IPS-11a (cell line): ENCODE data around the gene ARHGAP44.
A peak's percentile ranks its signal among the peaks of the same experiment; 100 is the strongest.

Source experiments
- H3K4me3 ChIP-seq: one replicate; pipeline ENCODE4 v1.5.1; 2013; ENCODE audit warnings: low read depth, low read length, control low read depth

The ARHGAP44 gene, protein sequence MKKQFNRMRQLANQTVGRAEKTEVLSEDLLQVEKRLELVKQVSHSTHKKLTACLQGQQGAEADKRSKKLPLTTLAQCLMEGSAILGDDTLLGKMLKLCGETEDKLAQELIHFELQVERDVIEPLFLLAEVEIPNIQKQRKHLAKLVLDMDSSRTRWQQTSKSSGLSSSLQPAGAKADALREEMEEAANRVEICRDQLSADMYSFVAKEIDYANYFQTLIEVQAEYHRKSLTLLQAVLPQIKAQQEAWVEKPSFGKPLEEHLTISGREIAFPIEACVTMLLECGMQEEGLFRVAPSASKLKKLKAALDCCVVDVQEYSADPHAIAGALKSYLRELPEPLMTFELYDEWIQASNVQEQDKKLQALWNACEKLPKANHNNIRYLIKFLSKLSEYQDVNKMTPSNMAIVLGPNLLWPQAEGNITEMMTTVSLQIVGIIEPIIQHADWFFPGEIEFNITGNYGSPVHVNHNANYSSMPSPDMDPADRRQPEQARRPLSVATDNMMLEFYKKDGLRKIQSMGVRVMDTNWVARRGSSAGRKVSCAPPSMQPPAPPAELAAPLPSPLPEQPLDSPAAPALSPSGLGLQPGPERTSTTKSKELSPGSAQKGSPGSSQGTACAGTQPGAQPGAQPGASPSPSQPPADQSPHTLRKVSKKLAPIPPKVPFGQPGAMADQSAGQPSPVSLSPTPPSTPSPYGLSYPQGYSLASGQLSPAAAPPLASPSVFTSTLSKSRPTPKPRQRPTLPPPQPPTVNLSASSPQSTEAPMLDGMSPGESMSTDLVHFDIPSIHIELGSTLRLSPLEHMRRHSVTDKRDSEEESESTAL

DNA sequence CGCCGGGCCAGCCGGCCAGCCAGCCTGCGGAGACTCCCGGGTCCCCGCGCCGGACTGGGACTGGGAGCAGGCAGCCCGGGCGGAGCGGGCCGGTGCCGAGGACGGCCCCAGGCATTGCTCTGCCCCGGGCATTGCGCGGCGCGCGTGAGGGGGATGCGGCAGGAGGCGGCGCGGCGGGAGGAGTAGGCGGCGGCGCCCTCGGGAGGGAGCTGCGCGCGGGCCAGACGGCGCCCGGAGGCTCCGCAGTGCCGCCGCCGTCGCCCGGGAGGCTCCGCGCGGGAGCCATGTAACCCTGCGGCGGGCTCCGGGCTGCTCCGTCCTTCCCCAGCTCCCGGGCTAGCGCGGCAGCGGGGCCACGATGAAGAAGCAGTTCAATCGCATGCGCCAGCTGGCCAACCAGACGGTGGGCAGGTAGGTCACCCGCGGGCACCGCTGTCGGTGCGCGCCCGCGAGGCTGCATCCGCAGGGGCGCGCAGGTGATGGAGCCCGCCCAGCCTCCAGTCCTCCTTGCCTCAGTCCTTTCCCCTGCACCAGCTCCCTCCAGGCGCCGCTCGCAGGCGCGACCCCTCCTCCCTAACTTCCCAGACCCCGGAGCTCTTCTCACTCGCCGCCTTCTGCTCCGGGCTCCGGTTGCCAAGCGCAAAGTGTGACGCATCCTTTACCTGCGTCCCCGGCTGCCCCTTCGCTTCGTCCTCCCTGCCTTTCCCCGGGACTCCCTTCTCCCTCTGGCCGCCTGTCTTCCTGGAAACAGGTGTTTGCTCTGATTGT is at the start of gene ARHGAP44:
ARHGAP44 (plus strand) TSS at position 18 of the 768 bp plus-strand sequence; CDS start at position 359, 341 bp downstream.
- H3K4me3 ChIP-seq: peak within 1 kb of the TSS; percentile 90

DNA sequence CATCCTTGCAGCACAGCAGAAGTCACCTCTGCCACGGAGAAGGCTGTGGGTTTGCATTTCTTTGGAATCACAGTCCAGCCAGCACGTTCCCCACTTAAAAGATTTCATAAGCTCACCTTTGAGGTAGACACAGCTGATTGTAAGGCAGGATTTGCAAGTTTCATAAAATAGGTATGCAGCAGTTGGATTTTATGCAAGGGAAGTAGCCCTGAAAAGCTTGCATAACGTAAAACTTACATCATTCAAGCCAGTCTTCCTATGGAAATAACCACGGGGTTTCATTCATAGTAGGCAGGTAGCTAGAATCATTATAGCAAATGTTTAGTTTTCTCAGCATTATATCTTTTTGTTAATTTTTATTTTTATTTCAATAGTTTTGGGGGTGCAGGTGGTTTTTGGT is 49.8 kb upstream of the ARHGAP44 start:
- H3K4me3 ChIP-seq: no peak overlapping the region

DNA sequence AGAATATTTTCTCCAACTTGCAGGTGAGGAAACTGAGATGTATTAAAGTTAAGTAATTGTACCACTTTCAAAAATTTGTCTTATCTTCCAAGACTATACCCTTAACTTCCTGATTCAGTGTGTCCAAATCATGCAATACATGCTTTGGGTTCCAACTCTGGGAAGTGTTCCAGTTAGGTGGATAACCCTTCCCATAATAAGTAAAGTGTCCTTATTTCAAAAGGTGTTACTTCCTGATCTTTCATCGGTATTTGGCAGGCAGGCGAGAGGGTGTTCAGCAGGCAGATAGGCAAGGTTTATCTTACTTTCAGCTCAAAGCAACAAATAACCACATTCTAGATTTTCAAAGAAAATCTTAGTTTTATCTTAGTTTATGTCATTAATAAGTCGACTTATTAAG is 46.3 kb upstream of the ARHGAP44 start:
- H3K4me3 ChIP-seq: no peak overlapping the region

DNA sequence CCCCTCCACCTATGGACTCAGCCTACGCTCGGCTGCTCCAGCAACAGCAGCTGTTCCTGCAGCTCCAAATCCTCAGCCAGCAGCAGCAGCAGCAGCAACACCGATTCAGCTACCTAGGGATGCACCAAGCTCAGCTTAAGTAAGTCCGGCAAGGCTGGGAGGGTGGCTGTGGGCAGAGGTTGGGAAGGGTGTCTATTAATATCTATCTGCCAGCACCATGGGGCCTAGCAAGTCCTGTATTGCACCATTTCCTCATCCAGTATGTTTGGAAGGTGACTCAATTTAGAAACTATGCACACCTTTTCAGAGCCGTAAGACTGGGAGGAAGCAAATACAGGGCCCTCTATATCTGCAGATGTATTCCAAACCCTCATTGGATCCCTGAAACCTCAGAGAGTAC is 45.0 kb upstream of the ARHGAP44 start:
- no peak overlapping the region for H3K4me3 ChIP-seq

DNA sequence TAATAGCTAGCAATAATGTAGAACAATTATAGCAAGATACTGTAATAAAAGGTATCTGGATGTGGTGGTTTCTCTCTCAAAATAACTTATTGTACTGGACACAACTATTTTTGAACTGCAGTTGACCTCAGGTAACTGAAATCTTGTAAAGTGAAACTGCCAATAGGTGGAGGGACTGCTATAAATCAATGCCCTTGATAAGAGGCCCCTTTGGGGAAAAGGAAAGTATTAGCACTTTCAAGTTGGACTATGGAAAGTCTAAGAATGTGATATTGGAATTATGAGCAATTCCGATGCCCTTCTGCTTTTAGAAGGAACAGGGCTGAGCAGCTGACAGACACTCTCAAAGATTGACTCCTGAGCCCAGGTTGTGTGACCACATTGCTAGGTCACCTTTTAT is 44.5 kb upstream of the ARHGAP44 start:
- no peak overlapping the region for H3K4me3 ChIP-seq

DNA sequence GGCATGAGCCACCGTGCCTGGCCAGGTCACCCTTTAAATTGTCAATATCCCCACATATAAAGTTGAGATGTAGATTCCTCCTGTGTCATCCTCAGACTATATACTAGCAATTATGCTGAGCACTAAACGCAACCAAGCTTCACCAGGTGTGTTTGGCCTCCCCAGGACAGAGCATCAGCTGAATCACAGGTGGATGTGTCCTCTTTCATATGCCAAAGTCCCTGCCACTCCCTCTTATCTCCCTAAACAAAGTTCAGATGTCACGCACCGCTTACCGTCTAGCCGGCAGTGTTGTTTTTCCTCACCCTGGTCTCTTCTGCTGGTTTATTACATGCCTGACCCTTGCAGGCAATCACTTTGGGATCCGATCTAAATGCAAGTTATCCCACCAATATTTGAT is 43.8 kb upstream of the ARHGAP44 start:
- H3K4me3 ChIP-seq: no peak overlapping the region

DNA sequence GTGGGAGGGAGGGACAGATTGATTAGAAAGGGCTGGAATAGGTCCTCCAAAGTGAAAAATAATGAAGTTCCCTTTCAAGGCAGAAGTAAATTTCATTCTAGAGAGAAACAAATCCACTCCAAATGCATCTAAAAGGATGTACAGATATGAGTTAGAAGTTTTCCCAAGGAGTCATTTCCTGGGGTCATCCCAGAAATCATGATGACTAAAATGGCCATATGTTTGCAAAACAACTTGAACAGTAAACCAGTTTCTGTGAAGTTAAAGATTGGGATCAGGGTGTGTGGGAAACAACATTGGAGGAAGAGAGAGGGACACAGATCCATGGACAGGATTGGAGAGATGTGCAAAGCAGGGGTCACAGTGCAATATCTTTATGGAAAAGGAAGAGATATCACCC is 32.5 kb upstream of the ARHGAP44 start:
- H3K4me3 ChIP-seq: no peak overlapping the region

DNA sequence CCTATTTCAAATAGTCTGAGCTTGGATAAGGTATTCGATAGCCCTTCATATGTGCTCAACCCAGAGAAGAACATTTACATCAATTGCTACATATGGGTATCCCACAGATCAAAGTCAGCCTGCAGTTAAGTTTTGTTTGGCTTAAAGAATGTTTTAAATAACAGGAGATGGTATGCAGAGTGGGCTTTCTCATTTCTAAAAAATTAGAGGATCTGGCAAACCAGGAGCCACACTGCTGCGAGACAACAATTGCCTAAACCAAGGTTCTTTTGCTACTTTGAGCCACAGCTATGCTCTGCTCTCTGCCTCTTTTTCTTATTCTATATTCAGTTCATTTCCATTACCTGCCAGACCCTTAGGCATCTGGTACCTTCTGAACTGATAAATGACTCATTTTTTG is 30.2 kb upstream of the ARHGAP44 start:
- H3K4me3 ChIP-seq: no peak overlapping the region

DNA sequence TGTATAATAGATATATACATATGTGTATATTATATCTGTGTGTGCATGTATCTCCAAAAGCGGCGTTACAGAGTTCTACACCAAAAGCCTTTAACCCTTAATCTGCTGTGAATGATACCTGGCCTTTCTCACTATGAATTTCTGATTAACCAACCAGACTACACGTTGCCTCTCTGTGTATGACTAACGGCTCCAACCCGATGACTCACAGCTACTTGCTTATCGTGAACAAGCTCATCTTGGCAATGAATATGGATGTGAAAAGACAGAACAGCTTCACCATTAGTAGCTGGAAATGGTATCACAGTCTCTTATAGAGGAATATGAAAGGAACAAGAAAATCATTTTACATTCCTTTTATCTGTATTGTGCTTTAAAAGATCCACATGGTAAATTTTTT is 23.8 kb upstream of the ARHGAP44 start:
- no peak overlapping the region for H3K4me3 ChIP-seq

DNA sequence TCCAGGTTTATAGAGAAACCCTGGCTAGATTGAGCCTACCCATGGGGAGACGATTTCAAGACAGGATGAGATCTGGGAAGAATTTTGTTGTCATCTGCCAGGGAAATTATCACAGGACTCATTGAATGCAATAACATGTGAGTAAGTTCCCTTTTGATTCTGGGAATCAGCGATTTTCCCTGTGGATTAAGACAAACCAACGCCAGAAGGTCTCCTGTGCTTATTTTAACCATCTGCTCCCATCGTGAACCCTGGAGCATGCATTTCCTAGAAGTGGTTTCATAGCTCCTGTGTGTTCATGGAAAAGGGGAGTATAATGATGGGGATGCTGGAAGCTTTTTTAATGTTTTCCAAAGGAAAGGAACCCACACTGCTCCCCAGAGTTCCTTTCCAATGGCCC is 21.0 kb upstream of the ARHGAP44 start:
- H3K4me3 ChIP-seq: no peak overlapping the region

DNA sequence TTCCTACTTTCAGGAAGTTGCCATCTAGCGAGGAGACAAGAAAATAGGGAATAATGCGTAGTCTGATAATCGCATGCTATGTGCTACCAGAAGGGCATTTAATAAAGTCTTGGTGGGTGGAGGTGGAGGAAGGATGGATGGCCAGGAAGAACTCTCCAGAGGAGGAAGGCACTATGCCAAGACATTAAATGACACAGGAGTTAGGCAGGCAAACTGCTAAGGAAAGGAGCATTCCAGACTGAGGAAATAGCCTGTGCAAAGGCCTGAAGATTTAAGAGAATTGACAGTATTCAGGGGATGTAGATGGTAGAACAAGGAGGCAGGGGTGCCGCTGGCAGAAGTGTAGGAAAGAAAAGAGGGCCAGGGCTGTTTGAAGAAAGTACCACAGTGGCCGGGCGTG is 19.3 kb upstream of the ARHGAP44 start:
- no peak overlapping the region for H3K4me3 ChIP-seq

DNA sequence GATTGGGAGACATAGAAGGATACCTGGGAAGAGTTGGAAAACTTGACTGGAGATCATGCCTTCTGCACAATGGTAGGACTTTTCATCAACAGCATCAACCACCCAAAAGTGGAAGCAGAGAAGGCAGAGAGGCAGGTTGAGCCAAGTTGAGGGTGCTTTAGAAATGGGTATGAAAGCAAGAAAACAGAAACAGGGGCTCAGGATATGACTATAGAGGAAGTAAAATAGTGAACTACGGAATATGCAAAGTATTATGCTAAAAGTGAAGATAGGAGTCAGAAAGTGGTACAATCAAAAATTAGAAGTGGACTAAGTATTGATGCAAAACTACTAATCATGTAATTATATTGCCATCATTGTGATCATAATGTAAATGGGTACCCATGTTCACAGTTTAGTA is 16.1 kb upstream of the ARHGAP44 start:
- no peak overlapping the region for H3K4me3 ChIP-seq

DNA sequence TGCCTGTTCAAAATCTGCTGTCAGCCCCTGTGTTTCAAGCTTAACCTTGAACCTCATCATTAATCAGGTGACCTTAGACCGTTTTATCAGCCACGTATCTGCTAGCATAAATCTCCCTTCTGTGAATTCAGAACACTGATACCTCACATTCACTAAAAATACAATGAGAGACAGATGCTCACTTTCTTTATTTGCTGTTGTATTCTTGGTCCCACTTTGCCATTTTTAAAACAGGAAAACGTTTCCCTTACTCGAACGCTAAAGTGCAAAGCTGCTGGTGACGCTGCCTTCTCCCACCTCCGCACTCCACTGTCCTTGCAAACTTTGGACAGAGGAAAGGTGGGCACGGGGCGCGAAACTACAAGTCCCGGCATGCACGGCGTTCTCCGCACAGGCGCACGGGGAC is 220 bp upstream of the ARHGAP44 start:
- peak overlapping the region; percentile 90 for H3K4me3 ChIP-seq

DNA sequence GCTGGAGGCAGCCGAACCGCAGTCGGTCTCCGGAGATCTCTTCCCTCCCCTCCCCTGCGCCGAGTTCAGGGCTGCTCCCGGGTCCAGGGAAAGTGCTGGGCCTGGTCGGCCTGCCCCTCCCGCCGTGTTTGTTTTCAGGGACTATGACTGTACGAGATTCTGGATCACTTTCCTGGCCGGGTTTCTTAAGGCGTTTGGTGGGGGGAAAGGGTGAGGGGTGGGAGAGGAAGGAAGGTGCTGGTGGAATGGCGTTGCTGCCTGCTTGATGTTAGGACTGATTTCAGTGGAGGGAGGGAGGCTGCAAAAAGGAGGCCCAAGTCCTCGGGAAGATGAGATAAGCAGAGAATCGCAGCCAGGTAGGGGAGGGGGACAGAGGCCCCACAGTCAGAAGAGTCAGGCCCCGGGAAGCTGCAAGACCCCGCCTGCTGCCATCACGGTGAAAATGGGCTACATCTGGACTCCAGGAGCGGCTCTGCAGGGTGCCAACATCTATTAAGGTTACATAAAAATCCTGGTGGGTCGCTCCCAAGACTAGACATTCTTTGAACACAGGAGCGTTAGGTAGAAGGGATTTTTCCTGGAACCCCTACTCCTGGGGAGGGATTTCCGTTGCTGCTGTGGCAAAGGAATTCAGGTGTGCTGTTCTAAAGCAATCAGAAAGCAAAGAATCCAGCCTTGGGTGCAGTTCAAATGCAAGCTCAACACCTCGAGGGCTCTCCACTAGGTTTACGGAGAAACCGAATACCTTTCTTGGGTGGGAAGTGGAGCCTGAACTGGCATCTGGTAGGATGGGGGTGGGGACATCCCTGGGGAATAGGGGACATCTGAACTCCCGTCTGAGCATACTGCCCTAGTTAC is 1.2 kb downstream of the ARHGAP44 start:
- peak overlapping the region; percentile 90 for H3K4me3 ChIP-seq

DNA sequence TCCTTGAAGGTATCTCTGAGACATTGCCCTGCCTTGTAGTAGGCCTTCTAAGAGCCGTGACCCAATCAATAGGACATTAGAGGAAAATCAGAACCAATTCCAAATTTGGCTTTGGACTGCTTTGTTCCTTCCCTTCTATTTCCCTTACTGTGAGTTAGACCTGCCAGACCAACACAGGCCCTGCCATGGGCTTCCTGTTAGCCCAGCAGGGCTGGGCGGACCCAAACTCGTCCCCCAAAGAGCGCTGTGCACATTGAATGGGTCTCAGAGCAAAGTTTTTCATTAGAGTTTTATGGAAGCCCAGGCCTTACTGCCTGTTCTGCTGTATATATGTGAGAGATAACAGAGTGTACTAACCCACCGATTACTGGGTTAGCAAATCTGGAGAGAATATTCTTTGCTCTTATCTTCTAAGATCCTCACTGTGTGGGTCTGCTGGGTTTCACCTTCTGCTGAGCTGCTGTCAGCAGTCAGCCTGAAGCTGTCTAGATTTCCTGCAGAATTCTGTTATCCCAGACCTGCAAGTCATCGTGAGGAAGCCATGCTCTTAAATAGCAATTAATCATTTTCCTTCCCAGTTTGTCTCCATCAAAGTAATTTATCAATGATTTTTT is 5.7 kb downstream of the ARHGAP44 start:
- no peak overlapping the region for H3K4me3 ChIP-seq

DNA sequence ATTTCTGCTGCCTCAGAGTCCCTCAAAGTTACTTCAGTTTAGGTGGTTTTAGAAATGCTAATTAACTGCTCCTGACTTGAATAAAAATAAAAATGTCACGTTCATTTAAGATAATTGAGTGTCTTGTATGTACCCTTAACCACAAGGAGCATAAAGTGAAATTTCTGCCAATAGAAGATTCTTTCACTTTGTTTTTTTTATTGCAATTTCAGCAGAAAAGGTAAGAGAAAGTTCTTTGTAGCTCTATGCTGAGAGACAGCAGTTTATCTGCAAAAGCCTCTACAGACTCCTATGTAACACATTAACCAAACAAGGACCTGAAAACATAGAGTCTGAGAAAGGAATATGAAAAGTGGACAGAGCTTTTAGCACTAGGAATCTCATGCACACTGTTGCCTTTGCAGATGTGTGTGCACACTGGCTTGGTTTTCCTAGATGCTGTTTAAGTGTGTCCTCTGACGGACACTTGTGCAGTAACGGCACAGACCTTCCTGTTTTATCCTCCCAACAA is 11.6 kb downstream of the ARHGAP44 start:
- H3K4me3 ChIP-seq: no peak overlapping the region

DNA sequence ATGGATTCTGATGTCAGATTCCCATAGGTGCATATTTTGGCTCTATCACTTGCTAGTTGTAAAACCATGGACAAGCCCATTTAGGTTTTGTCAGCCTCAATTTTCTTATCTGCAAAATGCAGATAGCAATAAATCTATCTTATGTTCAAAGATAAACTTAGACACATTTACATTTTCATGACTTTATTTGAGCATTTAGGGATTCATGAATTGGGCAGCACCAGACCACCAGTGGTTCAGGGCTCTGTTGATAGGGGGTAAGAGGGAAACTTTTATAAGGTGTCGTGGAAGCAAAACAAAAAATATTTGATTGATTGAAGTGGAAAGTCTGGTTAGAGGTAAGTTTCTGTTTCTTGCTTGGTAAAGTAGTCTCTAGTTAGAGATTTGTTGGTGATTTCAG is 17.3 kb downstream of the ARHGAP44 start:
- no peak overlapping the region for H3K4me3 ChIP-seq

DNA sequence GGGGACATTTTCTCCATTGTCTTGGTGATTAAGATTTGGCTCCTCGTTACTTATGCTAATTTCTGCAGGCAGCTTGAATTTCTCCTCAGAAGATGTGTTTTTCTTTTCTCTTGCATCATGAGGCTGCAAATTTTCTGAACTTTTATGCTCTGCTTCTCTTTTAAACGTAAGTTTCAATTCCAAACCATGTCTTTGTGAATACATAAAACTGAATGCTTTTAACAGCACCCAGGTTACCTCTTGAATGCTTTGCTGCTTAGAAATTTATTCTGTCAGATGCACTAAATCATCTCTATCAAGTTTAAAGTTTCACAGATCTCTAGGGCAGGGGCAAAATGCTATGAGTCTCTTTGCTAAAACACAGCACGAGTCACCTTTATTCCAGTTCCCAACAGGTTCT is 19.4 kb downstream of the ARHGAP44 start:
- no peak overlapping the region for H3K4me3 ChIP-seq

DNA sequence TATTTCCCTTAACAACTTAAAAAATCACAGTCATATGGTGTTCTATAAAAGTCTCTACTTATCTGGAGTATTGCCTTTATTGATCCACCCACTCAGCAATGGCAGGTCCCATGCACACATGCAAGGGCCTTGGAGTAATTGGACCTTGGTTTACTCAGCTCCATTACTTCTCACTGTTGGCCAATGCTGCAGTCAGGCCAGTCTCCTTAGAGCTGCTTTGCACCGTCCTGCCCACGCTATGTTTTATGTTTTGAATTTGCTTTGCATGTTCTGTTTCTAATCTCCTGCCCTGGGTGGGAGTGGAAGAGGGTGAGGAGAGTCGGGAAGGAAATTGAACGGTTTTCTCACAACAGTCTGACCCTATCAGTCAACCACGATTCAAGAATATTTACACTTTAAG is 23.6 kb downstream of the ARHGAP44 start:
- no peak overlapping the region for H3K4me3 ChIP-seq

DNA sequence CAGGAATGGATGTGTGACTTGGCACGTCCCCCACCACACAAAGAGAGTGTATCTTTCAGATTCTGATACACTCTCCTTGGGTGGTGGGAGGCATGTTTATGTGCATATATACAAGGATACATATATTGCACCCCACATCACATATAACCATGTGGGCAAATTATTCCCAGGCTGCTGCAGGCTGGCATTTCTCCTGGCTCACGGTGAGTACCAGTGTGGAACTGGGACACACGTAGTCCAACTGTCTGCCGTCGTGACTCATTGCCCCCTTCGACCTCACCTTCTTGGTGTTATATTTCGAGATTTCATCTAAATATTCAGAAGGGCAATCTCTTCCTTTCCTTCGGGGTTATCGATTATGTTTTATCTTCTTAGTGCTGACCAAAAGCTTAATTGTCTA is 24.4 kb downstream of the ARHGAP44 start:
- H3K4me3 ChIP-seq: no peak overlapping the region
